ENCODE results near the gene TRPM6. TPM values are rescaled to one million over a fixed set of nuclear protein-coding genes. Genes with fewer than 3 reads are reported as not detected.

TRPM6 gene
- total RNA-seq, 6 experiments from 2014 or later: not detected

DNA sequence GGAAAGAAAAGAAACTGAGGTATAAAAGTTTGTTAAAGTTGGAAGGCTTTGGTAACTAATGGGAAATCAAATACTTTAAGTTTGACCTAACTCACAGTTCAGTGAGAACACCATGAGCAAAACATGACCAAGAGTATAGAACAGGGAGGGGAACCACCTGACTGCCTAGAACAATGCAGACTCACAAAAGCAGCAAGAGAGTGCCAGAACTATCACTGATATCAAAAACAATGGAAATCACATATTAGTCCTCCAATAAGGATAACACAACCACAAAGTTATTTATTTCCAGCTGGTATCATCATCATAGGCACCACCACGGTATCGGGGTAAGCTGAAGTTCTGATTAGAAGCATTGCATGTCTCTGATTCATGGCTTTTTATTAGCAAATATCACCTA, 77.5 kb downstream of the TRPM6 start:
- no peak for TF ChIP-seq CTCF (IDR thresholded peaks at IDR 0.05)
- Mint-ChIP-seq H3K9me3 (no peaks in the 10 kb centered on the region), H3K4me3 (no peak overlapping the region), H3K27me3 (ENCODE audit: insufficient read depth) (peaks cover 8% of the 10 kb centered on the region; the same call in 1 of the 2 replicates), H3K4me1 (ENCODE audit: low read depth) (no peaks in the 10 kb centered on the region), H3K27ac (no peak overlapping the region), H3K36me3 (ENCODE audit: low read depth) (no peaks in the 10 kb centered on the region)
- no peak for DNase-seq

- H3K4me3 Mint-ChIP-seq: no peak overlapping the region
- no peaks in the 10 kb centered on the region for H3K36me3 Mint-ChIP-seq (ENCODE audit: low read depth)
- H3K27ac Mint-ChIP-seq: no peak overlapping the region
- peaks cover 8% of the 10 kb centered on the region; the same call in 1 of the 2 replicates for H3K4me1 Mint-ChIP-seq (ENCODE audit: low read depth)
- no peaks in the 10 kb centered on the region for H3K9me3 Mint-ChIP-seq
- no peak for TF ChIP-seq CTCF (IDR thresholded peaks at IDR 0.05)
- peaks cover 2% of the 10 kb centered on the region for H3K27me3 Mint-ChIP-seq (ENCODE audit: insufficient read depth)
- no peak for DNase-seq
These were observed 83.7 kb downstream of the TRPM6 start for GRCh38 chr9:74804018-74804385.

DNA sequence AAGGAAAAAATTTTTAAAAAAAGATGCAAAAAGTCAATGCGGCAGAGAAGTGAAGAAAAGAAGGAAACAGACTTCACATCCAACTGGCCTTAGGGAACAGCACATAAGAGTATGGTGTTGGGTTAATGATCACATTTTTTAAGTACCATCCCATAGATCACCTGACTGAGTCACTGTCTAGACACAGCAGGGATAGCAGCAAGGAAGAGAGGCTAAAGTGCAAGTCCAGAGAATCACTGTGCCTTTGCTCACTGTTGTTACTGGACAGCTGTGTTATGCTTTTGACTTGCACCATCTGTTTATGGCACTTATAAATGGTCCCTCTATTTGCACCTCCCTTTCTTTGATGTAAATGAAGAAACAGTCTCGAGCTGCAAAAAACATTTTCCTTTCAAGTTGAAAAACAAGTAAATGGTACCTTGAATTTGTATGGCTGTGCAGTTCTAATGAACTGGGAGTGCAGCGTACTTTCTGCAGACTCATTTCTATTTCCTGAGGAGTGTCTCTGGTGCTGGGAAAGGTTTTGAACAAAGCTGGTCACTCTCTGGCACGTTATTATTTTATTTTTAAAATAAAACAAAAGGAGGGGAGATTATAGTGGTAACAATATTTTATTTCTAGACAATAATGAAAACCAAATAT, 84.2 kb downstream of the TRPM6 start:
- Mint-ChIP-seq H3K36me3 (ENCODE audit: low read depth) (no peaks in the 10 kb centered on the region), H3K27me3 (ENCODE audit: insufficient read depth) (peaks cover 2% of the 10 kb centered on the region), H3K27ac (no peak overlapping the region), H3K9me3 (no peaks in the 10 kb centered on the region), H3K4me3 (no peak overlapping the region), H3K4me1 (ENCODE audit: low read depth) (peaks cover 8% of the 10 kb centered on the region; the same call in 1 of the 2 replicates)
- TF ChIP-seq CTCF (IDR thresholded peaks at IDR 0.05): no peak
- no peak for DNase-seq

GRCh38 chr9:74800226-74800625, 87.5 kb downstream of the TRPM6 start:
- no peaks in the 10 kb centered on the region for H3K36me3 Mint-ChIP-seq (ENCODE audit: low read depth)

GRCh38 chr9:74795803-74796202, 91.9 kb downstream of the TRPM6 start:
- H3K27ac Mint-ChIP-seq: no peak overlapping the region
- peaks cover 3% of the 10 kb centered on the region; the same call in 1 of the 2 replicates for H3K27me3 Mint-ChIP-seq (ENCODE audit: insufficient read depth)
- no peak for DNase-seq
- no peaks in the 10 kb centered on the region for H3K36me3 Mint-ChIP-seq (ENCODE audit: low read depth)
- H3K4me3 Mint-ChIP-seq: no peak overlapping the region
- H3K4me1 Mint-ChIP-seq (ENCODE audit: low read depth): no peaks in the 10 kb centered on the region
- no peak for TF ChIP-seq CTCF (IDR thresholded peaks at IDR 0.05)
- H3K9me3 Mint-ChIP-seq: no peaks in the 10 kb centered on the region

More at GRCh38 chr9:74800226-74800625, 87.5 kb downstream of the TRPM6 start:
- Mint-ChIP-seq H3K4me3 (no peak overlapping the region), H3K4me1 (ENCODE audit: low read depth) (peaks cover 8% of the 10 kb centered on the region; the same call in 1 of the 2 replicates), H3K27me3 (ENCODE audit: insufficient read depth) (peaks cover 2% of the 10 kb centered on the region), H3K9me3 (no peaks in the 10 kb centered on the region), H3K27ac (no peak overlapping the region)
- no peak for DNase-seq
- TF ChIP-seq CTCF (IDR thresholded peaks at IDR 0.05): no peak
